Uterus (tissue), 2 donors: ENCODE results near the gene SLC6A9.

ENCODE experiments used
- CTCF ChIP-seq, 4 experiments: fragments of 200-600 bp in 2 of 4; fragments of 450-650 bp in 2 of 4; sonication (generic) in 2 of 4; IDR thresholded peaks; one replicate each; pipeline ENCODE4 v1.5.1; 2016 to 2019; ENCODE audit warnings: antibody characterized with exemption in 4 of 4, mild to moderate bottlenecking in 2 of 4, moderate library complexity in 1 of 4
- POLR2A ChIP-seq, 2 donors: fragments of 450-650 bp; IDR thresholded peaks; one replicate each; pipeline ENCODE4 v1.6.1; 2016; ENCODE audit warnings: antibody characterized with exemption in 2 of 2, mild to moderate bottlenecking in 1 of 2, moderate library complexity in 1 of 2

- no peak for TF ChIP-seq CTCF (IDR thresholded peaks at IDR 0.05)
- no peak for TF ChIP-seq POLR2A (IDR thresholded peaks at IDR 0.05)
These were observed 70.5 kb downstream of the SLC6A9 start for GRCh38 chr1:43960798-43961197.
